AG04449 (cell line): ENCODE data around the gene VIP.
A peak's percentile ranks its signal among the peaks of the same experiment; 100 is the strongest.

Source experiments
- CTCF ChIA-PET: fragments of 350-600 bp; formaldehyde crosslinking; extraction: SDS; loops from one replicate; lab custom pipeline; 2021; ENCODE audit warnings: antibody characterized with exemption; lab: Yijun Ruan, JAX
- POLR2A ChIA-PET: fragments of 400-600, 350-600 bp; formaldehyde crosslinking; extraction: SDS; loops from one replicate; lab custom pipeline; 2020; ENCODE audit warnings: antibody characterized with exemption, inconsistent platforms; lab: Yijun Ruan, JAX
- DNase-seq: peaks from one replicate; pipeline ENCODE4 v3.0.0-alpha.2; 2010; ENCODE audit warnings: low read depth, low spot score
- H3K4me3 ChIP-seq: 2 replicates; pipeline ENCODE4 v1.5.1; 2011; ENCODE audit warnings: low read depth, mild to moderate bottlenecking, control low read depth, low read length
- CTCF ChIP-seq: IDR thresholded peaks from one replicate; pipeline ENCODE4 v1.5.1; 2011; ENCODE audit warnings: mild to moderate bottlenecking, moderate library complexity, low read length, control low read depth, inconsistent platforms; ENCODE audit not compliant: insufficient read depth; ENCODE audit errors: missing control alignments

VIP gene

GRCh38 chr6:152720974-152721373, 29.6 kb upstream of the VIP start:
- H3K4me3 ChIP-seq = no peak overlapping the region
- no peak for TF ChIP-seq CTCF
- ChIA-PET CTCF (interaction anchor here (1.3 to 2.7 kb wide), 2 partner anchors 227 to 230 kb away, joined by 3 to 8 read pairs; no protein-coding TSS in a partner anchor), POLR2A (no interaction called here)
- no peak for DNase-seq

GRCh38 chr6:152721956-152722355, 28.6 kb upstream of the VIP start:
- TF ChIP-seq CTCF = no peak
- H3K4me3 ChIP-seq = no peak overlapping the region
- no peak for DNase-seq
- ChIA-PET CTCF (interaction anchor here (1.1 kb wide), 1 partner anchor 226 kb away, joined by 4 read pairs; no protein-coding TSS in a partner anchor), POLR2A (interaction anchor here (0.5 to 0.7 kb wide), 2 partner anchors 22 to 85 kb away, joined by 3 read pairs; no protein-coding TSS in a partner anchor)

- POLR2A ChIA-PET = no interaction called here
- TF ChIP-seq CTCF = no peak
- DNase-seq = peak; percentile 37
- CTCF ChIA-PET = no interaction called here
- H3K4me3 ChIP-seq = no peak overlapping the region
Observed at GRCh38 chr6:152723398-152723797, 27.2 kb upstream of the VIP start.

- ChIA-PET POLR2A (no interaction called here), CTCF (no interaction called here)
- TF ChIP-seq CTCF = no peak
- DNase-seq = no peak
- H3K4me3 ChIP-seq = no peak overlapping the region
Observed at GRCh38 chr6:152726313-152726712, 24.3 kb upstream of the VIP start.

GRCh38 chr6:152727507-152727906, 23.1 kb upstream of the VIP start:
- DNase-seq = no peak
- CTCF ChIA-PET = interaction anchor here (0.6 to 2.2 kb wide), 2 partner anchors 46 to 220 kb away, joined by 3 to 7 read pairs; no protein-coding TSS in a partner anchor

GRCh38 chr6:152734630-152735029, 16.0 kb upstream of the VIP start:
- ChIA-PET CTCF (no interaction called here), POLR2A (no interaction called here)
- DNase-seq = no peak
- H3K4me3 ChIP-seq = no peak overlapping the region
- no peak for TF ChIP-seq CTCF

More at GRCh38 chr6:152727507-152727906, 23.1 kb upstream of the VIP start:
- no peak for TF ChIP-seq CTCF
- POLR2A ChIA-PET = no interaction called here
- H3K4me3 ChIP-seq = no peak overlapping the region
